Esophagus muscularis mucosa (tissue), 4 donors: ENCODE results near the gene MCM6. TPM values are rescaled to one million over a fixed set of nuclear protein-coding genes. Genes with fewer than 3 reads are reported as not detected.

Source experiments
- DNase-seq: peaks from one replicate; pipeline ENCODE4 v3.0.0-alpha.2; 2017; ENCODE audit errors: extremely low spot score
- H3K27ac ChIP-seq, 4 donors: fragments of 200-600 bp; sonication (generic); replicated peaks in 1 of 4; 1 replicate in 3 of 4; 2 replicates in 1 of 4; pipeline ENCODE4 v1.5.1; 2016 to 2019; ENCODE audit warnings: mild to moderate bottlenecking in 1 of 4
- H3K27me3 ChIP-seq, 4 donors: fragments of 200-600 bp; sonication (generic); one replicate each; pipeline versions ENCODE4 v1.5.1 to v1.6.0; 2016 to 2019
- H3K36me3 ChIP-seq, 4 donors: fragments of 200-600 bp; sonication (generic); one replicate each; pipeline ENCODE4 v1.5.1; 2016 to 2019
- H3K4me1 ChIP-seq, 4 donors: fragments of 200-600 bp; sonication (generic); one replicate each; pipeline ENCODE4 v1.5.1; 2016 to 2019
- H3K4me3 ChIP-seq, 4 donors: fragments of 200-600 bp; sonication (generic); 1 replicate in 2 of 4; 2 replicates in 2 of 4; pipeline ENCODE4 v1.5.1; 2016 to 2019; ENCODE audit warnings: mild to moderate bottlenecking in 4 of 4, moderate library complexity in 1 of 4
- H3K9me3 ChIP-seq, 4 donors: fragments of 200-600 bp; sonication (generic); 1 replicate in 3 of 4; 2 replicates in 1 of 4; pipeline ENCODE4 v1.5.1; 2016 to 2019
- CTCF ChIP-seq, 3 experiments: fragments of 200-600 bp in 2 of 3; fragments of 450-650 bp in 1 of 3; sonication (generic) in 2 of 3; IDR thresholded peaks; one replicate each; pipeline ENCODE4 v1.5.1; 2017 to 2019; ENCODE audit warnings: antibody characterized with exemption in 3 of 3, mild to moderate bottlenecking in 2 of 3, moderate library complexity in 1 of 3
- EP300 ChIP-seq: sonication (generic); formaldehyde crosslinking; IDR thresholded peaks from one replicate; pipeline ENCODE4 v1.6.1; 2017; ENCODE audit warnings: antibody characterized with exemption
- POLR2A ChIP-seq: fragments of 450-650 bp; IDR thresholded peaks from one replicate; pipeline ENCODE4 v1.6.1; 2017; ENCODE audit warnings: antibody characterized with exemption, moderate library complexity, mild to moderate bottlenecking, low read depth
- POLR2AphosphoS5 ChIP-seq, 2 donors: sonication (generic); formaldehyde crosslinking; IDR thresholded peaks; one replicate each; pipeline ENCODE4 v1.6.1; 2017; ENCODE audit warnings: antibody characterized with exemption in 2 of 2
- WGBS: methylation state at CpG from one replicate; pipeline ENCODE4 v1.1.5; 2018; 5-methylcytosine and 5-hydroxymethylcytosine counted together
- intact Hi-C: fragments of 100-400 bp; cut with DNase I; formaldehyde crosslinking; loops from one replicate; pipeline ENCODE4 v1.15.1; 2023
- total RNA-seq, 4 donors: library from RNA; depleted of rRNA; stranded (reverse); fragments of >200 nt; gene quantifications; one replicate each; pipeline versions ENCODE4 v1.1.0 to v1.2.1, GENCODE V29; 2016

MCM6 gene
- total RNA-seq, 4 donors from 2014 or later = 7.5 to 10.1 (median 9.3) TPM

DNA sequence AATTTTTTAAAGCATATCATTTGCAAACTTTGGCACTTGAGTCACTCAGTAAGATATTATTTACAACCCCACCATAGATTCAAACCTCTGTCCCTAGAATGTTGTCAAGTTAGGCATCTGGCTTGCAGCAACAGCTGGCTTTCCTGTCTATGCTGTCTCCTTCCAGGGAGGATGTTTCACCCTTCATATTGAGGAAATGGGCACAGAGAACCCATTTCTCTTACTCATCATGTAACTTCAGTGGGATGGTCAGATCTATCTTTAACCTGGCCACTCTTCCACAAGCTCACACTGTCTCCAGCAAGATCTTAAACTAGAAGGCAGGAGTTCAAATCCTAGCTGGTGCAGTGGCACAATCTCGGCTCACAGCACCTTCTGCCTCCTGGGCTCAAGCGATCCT is 55.1 kb downstream of the MCM6 start:
- 100% methylated on average over 2 of the region's 2 CpGs for WGBS
- TF ChIP-seq CTCF (IDR thresholded peaks at IDR 0.05) = no peak
- TF ChIP-seq EP300 = no peak
- TF ChIP-seq POLR2A = no peak
- no peak for TF ChIP-seq POLR2AphosphoS5 (IDR thresholded peaks at IDR 0.05)
- intact Hi-C loops = no loop called here

DNA sequence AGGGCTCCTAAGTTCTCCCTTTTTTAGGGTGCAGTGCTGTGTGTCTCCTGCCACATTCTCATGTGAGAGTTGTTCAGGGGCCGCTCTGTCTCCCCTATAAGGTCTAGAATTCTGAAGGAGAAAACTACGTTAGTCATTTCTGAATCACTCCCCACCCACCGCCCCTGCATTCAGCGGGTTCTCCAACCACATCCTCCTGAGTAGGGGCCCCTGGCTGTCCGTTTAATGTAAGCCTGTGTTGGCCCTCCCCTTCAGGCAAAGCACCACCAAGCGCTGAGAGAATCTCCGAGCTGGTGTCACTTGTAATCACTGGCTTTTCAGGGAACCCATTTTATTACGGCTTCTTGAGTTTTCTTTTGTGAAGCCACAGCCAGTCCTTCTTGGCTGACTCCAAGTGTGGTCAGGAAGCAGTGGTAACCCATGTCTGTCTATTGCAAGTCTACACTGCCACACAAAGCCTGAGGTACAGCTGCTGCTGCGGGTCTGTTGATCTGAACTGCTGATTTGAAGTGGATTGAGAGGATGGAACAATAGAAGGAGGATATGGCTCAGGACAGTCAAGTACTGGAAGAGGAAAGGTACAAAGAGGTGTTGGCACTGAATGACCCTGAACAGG is 56.1 kb downstream of the MCM6 start:
- H3K4me1 ChIP-seq = no peaks in the 10 kb centered on the region
- H3K9me3 ChIP-seq = peaks cover 0 to 13% (median 10%) of the 10 kb centered on the region in 4 donors
- no peaks in the 10 kb centered on the region for H3K36me3 ChIP-seq
- H3K27ac ChIP-seq = no peak overlapping the region
- no peak overlapping the region for H3K4me3 ChIP-seq
- intact Hi-C loops = no loop called here
- no peaks in the 10 kb centered on the region for H3K27me3 ChIP-seq
- WGBS = 54% methylated on average over 9 of the region's 9 CpGs
- no peak for DNase-seq
- TF ChIP-seq CTCF (IDR thresholded peaks at IDR 0.05) = no peak
- no peak for TF ChIP-seq EP300
- no peak for TF ChIP-seq POLR2A
- TF ChIP-seq POLR2AphosphoS5 (IDR thresholded peaks at IDR 0.05) = no peak

More for the DNA sequence above, 55.1 kb downstream of the MCM6 start:
- no peak overlapping the region for H3K27ac ChIP-seq
- no peaks in the 10 kb centered on the region for H3K36me3 ChIP-seq
- no peak for DNase-seq
- no peaks in the 10 kb centered on the region for H3K27me3 ChIP-seq
- H3K9me3 ChIP-seq = peaks cover 0 to 13% (median 10%) of the 10 kb centered on the region in 4 donors
- no peak overlapping the region for H3K4me3 ChIP-seq
- no peaks in the 10 kb centered on the region for H3K4me1 ChIP-seq

- no peak overlapping the region for H3K4me3 ChIP-seq
- H3K27ac ChIP-seq = no peak overlapping the region
- TF ChIP-seq POLR2A (no peak), POLR2AphosphoS5 (IDR thresholded peaks at IDR 0.05) (no peak), EP300 (no peak), CTCF (IDR thresholded peaks at IDR 0.05) (no peak)
- 74% methylated on average over 8 of the region's 8 CpGs for WGBS
- H3K9me3 ChIP-seq = peaks cover 0 to 13% (median 10%) of the 10 kb centered on the region in 4 donors
- no peaks in the 10 kb centered on the region for H3K36me3 ChIP-seq
- intact Hi-C loops = no loop called here
- DNase-seq = no peak
- H3K4me1 ChIP-seq = no peaks in the 10 kb centered on the region
- no peaks in the 10 kb centered on the region for H3K27me3 ChIP-seq
These were observed 57.2 kb downstream of the MCM6 start for GRCh38 chr2:135818937-135819610.

- Histone ChIP-seq H3K36me3 (no peaks in the 10 kb centered on the region), H3K27me3 (no peaks in the 10 kb centered on the region), H3K9me3 (peaks cover 0 to 8% (median 6%) of the 10 kb centered on the region in 4 donors), H3K27ac (no peak overlapping the region), H3K4me3 (no peak overlapping the region), H3K4me1 (no peaks in the 10 kb centered on the region)
- TF ChIP-seq CTCF (IDR thresholded peaks at IDR 0.05) (no peak), POLR2AphosphoS5 (IDR thresholded peaks at IDR 0.05) (no peak), POLR2A (no peak), EP300 (no peak)
- DNase-seq = no peak
- 84% methylated on average over 4 of the region's 4 CpGs for WGBS
- intact Hi-C loops = no loop called here
These were observed 58.3 kb downstream of the MCM6 start for GRCh38 chr2:135817951-135818350.
